K562 (cell line): ENCODE results near the gene ADAM8. TPM values are rescaled to one million over a fixed set of nuclear protein-coding genes. Genes with fewer than 3 reads are reported as not detected.

ENCODE experiments used
- ATAC-seq: fragments of 200-7000 bp; cut with Tn5 transposase; 3 replicates; pipeline ENCODE4 v1.9.1; 2020; ENCODE audit warnings: moderate library complexity
- BruUV-seq: library from RNA; stranded (reverse); fragments of 400-500 nt; replicated peaks from 2 replicates; lab custom pipeline; 2021; lab: Mats Ljungman, UMichigan
- CTCF ChIA-PET: fragments of 300-600 bp; formaldehyde crosslinking; extraction: SDS; loops from one replicate; lab custom pipeline; 2021; ENCODE audit warnings: low intra/inter-chr PET ratio; lab: Yijun Ruan, JAX
- POLR2A ChIA-PET: fragments of 300-600, 350-650 bp; sonication (Branson Sonifier 250); formaldehyde crosslinking; extraction: SDS; loops from one replicate; lab custom pipeline; 2021; ENCODE audit warnings: antibody characterized with exemption, inconsistent platforms; lab: Yijun Ruan, JAX
- DNase-seq, 4 experiments: peaks; one replicate each; pipeline versions ENCODE4 v3.0.0 to v3.0.0-alpha.2; 2011 to 2018; ENCODE audit warnings: low spot score in 3 of 4, mixed read lengths in 3 of 4; ENCODE audit errors: extremely low read depth in 1 of 4
- FAIRE-seq: peaks from 2 replicates; lab custom pipeline; 2011; peaks lifted over from hg19 to GRCh38; lab: Jason Lieb, UNC
- H2AFZ ChIP-seq: 2 replicates; pipeline ENCODE4 v1.6.0; 2011; ENCODE audit warnings: low read depth, low read length, control low read depth, inconsistent platforms
- H3K27ac ChIP-seq: fragments of 200-600 bp; 3 replicates; pipeline ENCODE4 v1.8.0; 2011; ENCODE audit warnings: low read depth, mild to moderate bottlenecking, control low read depth, inconsistent platforms, low read length, moderate library complexity, mixed read lengths; ENCODE audit errors: extremely low read depth
- H3K27me3 ChIP-seq, 2 experiments: fragments of 300-600 bp in 1 of 2; 2 replicates in 1 of 2; 3 replicates in 1 of 2; pipeline versions ENCODE4 v1.6.0 to v1.8.0; 2011; ENCODE audit warnings: inconsistent platforms in 2 of 2, low read length in 2 of 2, mild to moderate bottlenecking in 1 of 2, mixed read lengths in 1 of 2, moderate library complexity in 1 of 2; ENCODE audit not compliant: control insufficient read depth in 2 of 2, insufficient read depth in 2 of 2
- H3K36me3 ChIP-seq: fragments of 300-600 bp; 3 replicates; pipeline ENCODE4 v1.8.0; 2011; ENCODE audit warnings: mild to moderate bottlenecking, low read length, inconsistent platforms; ENCODE audit not compliant: control insufficient read depth, insufficient read depth
- H3K4me1 ChIP-seq, 2 experiments: fragments of 200-600 bp in 1 of 2; replicated peaks in 1 of 2; 2 replicates in 1 of 2; 3 replicates in 1 of 2; pipeline versions ENCODE4 v1.5.1 to v1.8.0; 2011; ENCODE audit warnings: inconsistent platforms in 2 of 2, low read length in 2 of 2, mild to moderate bottlenecking in 1 of 2, mixed read lengths in 1 of 2, moderate library complexity in 1 of 2; ENCODE audit not compliant: control insufficient read depth in 2 of 2, insufficient read depth in 2 of 2
- H3K4me2 ChIP-seq: 2 replicates; pipeline ENCODE4 v1.6.1; 2011; ENCODE audit warnings: low read length, control low read depth, inconsistent platforms, mixed read lengths; ENCODE audit not compliant: insufficient read depth
- H3K4me3 ChIP-seq: fragments of 200-600 bp; sonication (generic), shearing (Covaris generic); 2 replicates; pipeline ENCODE4 v1.5.1; 2016; ENCODE audit warnings: control low read depth, inconsistent platforms
- H3K79me2 ChIP-seq: fragments of 200-600 bp; 3 replicates; pipeline ENCODE4 v1.8.0; 2011; ENCODE audit warnings: low read length, inconsistent platforms; ENCODE audit not compliant: control insufficient read depth, insufficient read depth
- H3K9ac ChIP-seq, 2 experiments: 2 replicates each; pipeline versions ENCODE4 v1.6.0 to v1.6.1; 2011; ENCODE audit warnings: low read depth in 2 of 2, low read length in 2 of 2, control low read depth in 1 of 2, inconsistent platforms in 1 of 2, mild to moderate bottlenecking in 1 of 2, mixed read lengths in 1 of 2; ENCODE audit not compliant: insufficient read depth in 1 of 2
- H3K9me1 ChIP-seq: one replicate; pipeline ENCODE4 v1.6.0; 2011; ENCODE audit warnings: inconsistent platforms, mild to moderate bottlenecking, low read length, moderate library complexity; ENCODE audit not compliant: control insufficient read depth, insufficient read depth
- H3K9me3 ChIP-seq: replicated peaks from 2 replicates; pipeline ENCODE4 v1.5.1; 2011; ENCODE audit warnings: low read depth, low read length, inconsistent platforms; ENCODE audit not compliant: control insufficient read depth, insufficient read depth
- H4K20me1 ChIP-seq: replicated peaks from 2 replicates; pipeline ENCODE4 v1.6.1; 2011; ENCODE audit warnings: low read length, inconsistent platforms, mixed read lengths; ENCODE audit not compliant: control insufficient read depth, insufficient read depth
- ATF1 ChIP-seq, 2 experiments: fragments of 450-650 bp in 1 of 2; IDR thresholded peaks; 2 replicates each; pipeline ENCODE4 v1.6.1; 2016; ENCODE audit warnings: missing compliant biosample characterization in 1 of 2, missing genetic modification characterization in 1 of 2
- FOXJ3 ChIP-seq: sonication (generic); formaldehyde crosslinking; IDR thresholded peaks from 2 replicates; pipeline ENCODE4 v1.4.0; 2020; ENCODE audit warnings: mild to moderate bottlenecking, missing genetic modification reagents
- MGA ChIP-seq: fragments of 450-650 bp; IDR thresholded peaks from 2 replicates; pipeline ENCODE4 v1.6.1; 2016; ENCODE audit warnings: mild to moderate bottlenecking, moderate library complexity
- MYC ChIP-seq, 2 experiments: fragments of 250-450 bp in 1 of 2; sonication (Bioruptor Pico) in 1 of 2; IDR thresholded peaks; 2 replicates each; pipeline versions ENCODE4 v1.5.1 to v1.6.1; 2012 to 2021; ENCODE audit warnings: low read depth in 2 of 2, borderline replicate concordance in 1 of 2, improper control_type of control experiment in 1 of 2, low read length in 1 of 2, mild to moderate bottlenecking in 1 of 2, moderate library complexity in 1 of 2
- PML ChIP-seq: IDR thresholded peaks from 2 replicates; pipeline ENCODE4 v1.6.1; 2012; ENCODE audit warnings: low read length, inconsistent platforms
- TOE1 ChIP-seq, 2 experiments: fragments of 450-650 bp in 1 of 2; sonication (generic) in 1 of 2; formaldehyde crosslinking in 1 of 2; IDR thresholded peaks; 2 replicates each; pipeline versions ENCODE4 v1.7.1 to v1.8.0; 2016 to 2022; ENCODE audit warnings: borderline replicate concordance in 2 of 2, mild to moderate bottlenecking in 2 of 2, antibody characterized with exemption in 1 of 2, inconsistent platforms in 1 of 2, low read depth in 1 of 2, missing genetic modification reagents in 1 of 2, moderate library complexity in 1 of 2
- ZFX ChIP-seq: sonication (generic); formaldehyde crosslinking; IDR thresholded peaks from 2 replicates; pipeline ENCODE4 v1.8.0; 2022; ENCODE audit warnings: mild to moderate bottlenecking, missing genetic modification reagents, moderate library complexity
- ZKSCAN1 ChIP-seq: fragments of 150-350 bp; IDR thresholded peaks from 2 replicates; pipeline ENCODE4 v1.6.1; 2016; ENCODE audit warnings: low read depth, low read length
- WGBS: fragments of 100-300 bp; shearing (Covaris generic); methylation state at CpG from one replicate; pipeline ENCODE4 v1.1.6; 2016; ENCODE audit warnings: low coverage, mixed read lengths; ENCODE audit not compliant: insufficient coverage; ENCODE audit errors: missing lambda C conversion rate; 5-methylcytosine and 5-hydroxymethylcytosine counted together
- in situ Hi-C: fragments of 300-500 bp; cut with MboI; formaldehyde crosslinking; loops from 4 replicates; pipeline ENCODE4 v1.15.0; 2018; ENCODE audit warnings: inconsistent platforms, mixed read lengths
- intact Hi-C: fragments of 100-400 bp; cut with micrococcal nuclease; formaldehyde crosslinking; loops from 2 replicates; pipeline ENCODE4 v1.14.2; 2022
- polyA plus RNA-seq, 8 experiments: library from polyadenylated mRNA; depleted of rRNA in 4 of 8; stranded (reverse) in 5 of 8; unstranded in 3 of 8; fragments of >200 nt; fragmentation: Nextera tagmentation in 2 of 8; fragmentation: Illumina TruSeq in 1 of 8; extraction: Ambion mirVana in 2 of 8; extraction: Trizol in 1 of 8; gene quantifications; 2 replicates each; pipeline versions ENCODE4 v1.2.1 to v1.2.3, GENCODE V29; 2011 to 2014; ENCODE audit warnings: inconsistent platforms in 1 of 8, missing spikeins in 1 of 8
- total RNA-seq, 7 experiments: library from RNA; depleted of rRNA in 6 of 7; stranded (reverse); fragments of >200 nt in 6 of 7; fragmentation: Illumina TruSeq in 2 of 7; extraction: Trizol in 2 of 7; gene quantifications; 2 replicates each; pipeline versions ENCODE4 v1.2.1 to v1.2.3, GENCODE V29; 2011 to 2021; ENCODE audit warnings: low replicate concordance in 1 of 7

ADAM8 gene
- total and polyA plus RNA-seq, 9 of the 15 experiments (the other 6 are each of a cell fraction or from before 2014, with no cell fraction given) = 0.07 to 7.0 (median 1.1) TPM

GRCh38 chr10:133247681-133248333 is 28.9 kb downstream of the ADAM8 start:
- no TSS peak for BruUV-seq
- Histone ChIP-seq H3K9ac (peak overlapping the region; percentile 34 to 72; a peak in 3 of 4 replicates), H3K9me3 (no peaks in the 10 kb centered on the region), H4K20me1 (no peaks in the 10 kb centered on the region), H3K79me2 (no peaks in the 10 kb centered on the region), H3K4me1 (peaks cover 35 to 90% of the 10 kb centered on the region in 2 experiments), H3K27ac (peak overlapping the region; percentile 30; the same call in 2 of the 3 replicates), H3K9me1 (no peaks in the 10 kb centered on the region), H3K4me2 (peak overlapping the region; percentile 41; the same call in 1 of the 2 replicates), H3K36me3 (no peaks in the 10 kb centered on the region), H3K27me3 (no peaks in the 10 kb centered on the region; a peak in 1 of 5 replicates), H2AFZ (peak overlapping the region; percentile 84), H3K4me3 (no peak overlapping the region)
- peak; percentile 30 to 58 (median 34) for DNase-seq
- ATAC-seq = peak; percentile 11; the same call in 2 of the 3 replicates
- intact Hi-C loops = loop anchor here (2.0 to 5.0 kb wide), 2 partner anchors 65 to 106 kb away; no protein-coding TSS in a partner anchor
- no peak for FAIRE-seq
- WGBS = 62% methylated on average over 12 of the region's 36 CpGs
- in situ Hi-C loops = loop anchor here (5.0 kb wide), 2 partner anchors 59 to 101 kb away; partner anchors contain the start of genes TUBGCP2 and ZNF511
- ChIA-PET POLR2A (interaction anchor here (1.0 to 3.1 kb wide), 2 partner anchors 10 to 28 kb away, joined by 4 to 18 read pairs; no protein-coding TSS in a partner anchor), CTCF (no interaction called here)
- no peak for TF ChIP-seq FOXJ3 (CRISPR knock-in tag)
- peak; percentile 49; the same call in 1 of the 2 replicates for TF ChIP-seq MGA
- TF ChIP-seq ZKSCAN1 = no peak
- peak; percentile 71 for TF ChIP-seq ZFX
- TF ChIP-seq ATF1 (CRISPR knock-in tag; IDR thresholded peaks at IDR 0.05) = no peak
- peak; percentile 56 for TF ChIP-seq ATF1 (tag; IDR thresholded peaks at IDR 0.05)
- TF ChIP-seq MYC (IDR thresholded peaks at IDR 0.05; ENCODE audit: low read depth, low read length) = peak; percentile 67
- TF ChIP-seq MYC (CRISPR knock-in tag; IDR thresholded peaks at IDR 0.05; ENCODE audit: borderline replicate concordance, low read depth) = no peak
- no peak for TF ChIP-seq PML
- TF ChIP-seq TOE1 (IDR thresholded peaks at IDR 0.05; ENCODE audit: borderline replicate concordance) = no peak
- TF ChIP-seq TOE1 (CRISPR knock-in tag; IDR thresholded peaks at IDR 0.05; ENCODE audit: borderline replicate concordance, low read depth) = no peak
